HG03039 (cell line): Measurements from ENCODE around the gene G6PC3.
"Not testable (repeated sequence)": the region's sequence is repeated elsewhere in the genome, so short reads cannot be mapped to it uniquely, and the experiment has no call there.

Source experiments
- ATAC-seq: cut with Tn5 transposase; IDR thresholded peaks from one replicate; pipeline ENCODE4 v1.9.1; 2021; ENCODE audit warnings: mild to moderate bottlenecking, moderate library complexity; ENCODE audit not compliant: unreplicated experiment

G6PC3 gene

GRCh38 chr17:44070455-44071197 lies at the start of gene G6PC3:
G6PC3 (plus strand) TSS chr17:44070735; CDS start chr17:44070966, 231 bp downstream.
- ATAC-seq = peak; percentile 63

DNA sequence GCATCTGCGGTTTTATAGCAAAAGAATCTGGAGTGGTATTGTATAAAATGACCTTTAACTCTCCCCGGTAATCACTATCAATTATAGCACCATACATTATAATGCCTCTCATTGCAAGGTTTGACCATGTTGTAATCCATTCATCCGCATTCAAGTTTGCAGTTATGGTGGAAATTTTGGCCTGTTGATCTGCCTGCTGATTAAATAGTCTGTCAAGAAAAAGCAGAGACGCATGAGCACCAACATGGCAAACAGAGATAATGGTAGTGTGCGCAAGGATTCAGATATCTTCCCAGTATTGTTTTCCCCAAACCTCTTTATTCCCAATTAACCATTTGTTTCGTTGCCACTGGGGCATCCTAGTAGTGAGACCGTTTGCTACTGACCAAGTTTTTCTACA lies 49.3 kb upstream of the G6PC3 start:
- not testable (repeated sequence) for ATAC-seq

DNA sequence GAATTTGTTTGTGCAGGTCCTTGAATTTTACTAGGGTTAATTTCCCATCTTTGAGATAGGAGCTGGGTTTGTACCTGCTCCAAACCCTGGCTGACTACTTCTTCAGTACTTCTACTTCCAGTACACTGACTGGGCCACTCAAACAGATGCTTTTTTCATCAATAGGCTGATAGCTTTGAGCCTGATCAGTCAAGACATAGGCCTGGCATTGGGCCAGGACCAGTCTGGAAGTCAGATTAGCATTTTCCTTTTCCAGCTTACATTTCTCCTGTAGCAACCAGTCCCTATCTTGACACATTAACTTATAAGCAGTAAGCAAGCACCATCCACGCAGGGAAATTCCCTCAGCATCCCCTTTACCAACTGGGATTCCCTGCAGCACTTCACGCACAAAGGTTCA lies 48.3 kb upstream of the G6PC3 start:
- ATAC-seq = no peak

GRCh38 chr17:44023545-44024270 lies 46.8 kb upstream of the G6PC3 start:
- ATAC-seq = no peak

DNA sequence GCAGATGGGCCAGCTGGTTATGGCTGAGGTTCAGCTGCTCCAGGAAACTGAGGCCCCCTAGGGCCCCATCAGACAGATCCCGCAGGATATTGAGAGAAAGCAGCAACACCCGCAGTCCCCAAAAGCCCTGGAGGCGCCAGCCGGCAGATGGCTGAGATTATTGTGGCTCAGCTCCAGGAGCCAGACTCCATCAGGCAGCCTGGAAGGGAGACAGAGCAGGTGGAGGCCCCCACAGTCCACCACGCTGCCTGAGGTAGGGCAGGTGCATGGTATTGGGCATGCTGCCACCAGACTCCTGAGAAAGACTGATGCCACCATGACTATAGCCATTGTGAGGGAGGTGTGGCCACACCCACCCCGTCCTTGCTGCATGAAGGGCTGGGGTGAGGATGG lies 46.3 kb upstream of the G6PC3 start:
- ATAC-seq = no peak

DNA sequence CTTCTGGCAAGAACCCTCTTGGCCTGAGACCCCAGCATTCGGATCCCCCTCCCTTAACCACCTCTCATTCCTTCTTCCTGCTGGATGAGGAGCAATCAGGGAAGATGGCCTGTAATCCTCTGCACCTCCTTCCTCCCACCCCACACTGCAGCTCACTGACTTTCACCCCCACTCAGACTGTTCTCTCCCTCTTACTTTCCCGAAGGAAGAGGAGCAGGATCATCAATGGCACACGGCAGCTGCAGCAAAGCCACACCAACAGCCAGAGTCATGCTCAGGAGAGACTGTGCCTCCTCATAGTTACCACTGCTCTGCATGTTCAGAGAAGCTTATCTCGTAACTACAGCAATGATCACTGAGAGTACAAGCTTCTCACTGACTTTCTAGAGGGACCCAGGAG lies 45.7 kb upstream of the G6PC3 start:
- ATAC-seq = no peak

DNA sequence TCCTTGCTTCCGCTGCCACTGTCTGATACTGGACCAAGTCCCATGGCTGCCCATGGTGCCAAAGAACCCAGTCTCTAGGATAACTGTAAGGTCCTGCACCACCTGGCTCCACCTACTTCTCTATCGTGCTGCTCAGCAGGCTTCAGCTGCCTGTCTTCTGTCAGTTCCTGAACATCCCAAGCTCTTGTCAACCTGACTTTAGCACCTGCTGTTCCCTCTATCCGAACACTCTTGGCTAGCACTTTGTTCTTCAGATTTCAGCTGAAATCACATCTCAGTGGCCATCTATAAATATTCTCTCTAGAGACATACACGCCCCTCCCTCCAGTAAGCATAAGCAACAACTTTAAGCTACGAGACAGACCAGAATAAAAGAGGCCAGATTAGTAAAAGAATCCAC lies 40.8 kb upstream of the G6PC3 start:
- ATAC-seq = no peak

DNA sequence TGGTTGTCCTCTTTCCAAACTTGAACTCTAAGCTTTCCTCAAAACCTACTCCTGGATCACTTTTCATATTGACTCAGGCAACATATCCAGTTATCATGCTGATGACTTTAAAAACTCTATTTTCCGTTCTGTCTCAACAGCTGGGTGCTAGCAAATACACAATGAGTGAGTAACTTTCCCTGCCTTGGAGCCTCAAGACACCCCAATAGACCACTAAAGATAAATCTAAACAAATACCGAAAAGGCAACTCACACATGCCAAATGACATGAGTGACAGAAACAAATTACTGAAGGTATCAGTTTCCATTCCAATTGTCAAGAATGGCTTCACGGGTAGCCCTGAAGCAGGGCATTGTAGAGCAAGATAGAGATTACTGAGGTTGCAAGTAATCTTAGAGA lies 40.1 kb upstream of the G6PC3 start:
- no peak for ATAC-seq

DNA sequence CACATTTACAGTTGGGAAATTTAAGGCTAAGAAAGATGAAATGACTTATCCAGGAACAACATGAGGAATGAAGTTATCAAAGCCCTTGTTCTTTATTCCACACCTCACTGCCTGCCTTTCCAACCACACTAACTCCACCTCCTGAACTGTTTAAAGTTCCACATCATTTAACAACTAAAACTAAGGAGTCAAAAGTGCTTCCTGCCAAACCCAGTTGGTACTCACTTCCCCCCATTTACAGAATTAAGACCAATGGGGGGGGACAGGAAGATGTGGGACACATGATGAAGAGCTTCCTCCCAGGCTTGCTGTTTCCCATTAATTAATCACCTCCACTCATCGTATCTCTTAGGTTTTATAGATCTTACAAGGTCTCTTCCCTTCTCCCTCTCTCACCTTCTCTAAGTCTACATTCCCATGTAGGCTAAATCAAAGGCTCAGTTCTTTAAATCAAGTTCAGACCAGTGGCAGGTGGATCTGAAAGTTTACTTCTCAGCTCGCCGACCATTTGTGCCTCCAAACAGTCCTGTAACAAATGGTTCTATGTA lies 36.6 kb upstream of the G6PC3 start:
- ATAC-seq = no peak

- ATAC-seq = not testable (repeated sequence)
Measured at GRCh38 chr17:44034688-44035087, 35.8 kb upstream of the G6PC3 start.

DNA sequence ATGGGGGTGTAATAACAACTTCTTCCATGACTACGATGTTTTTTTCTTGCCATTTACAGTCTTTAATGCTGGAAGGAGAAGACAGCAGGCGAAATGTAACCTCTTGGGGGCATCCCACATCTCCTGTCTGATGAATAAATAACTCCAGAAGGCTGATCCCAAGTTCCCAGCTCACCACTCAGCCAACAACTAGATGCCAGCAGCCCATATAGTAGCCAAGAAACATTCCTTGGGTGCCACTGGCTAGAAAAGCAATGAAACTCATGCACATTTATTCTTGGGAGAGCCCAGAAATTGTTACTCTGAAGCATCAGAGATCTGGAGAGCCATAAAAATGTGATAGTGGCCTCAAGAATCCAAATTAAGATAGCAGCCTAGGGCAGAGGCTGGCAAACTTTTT lies 33.1 kb upstream of the G6PC3 start:
- no peak for ATAC-seq

GRCh38 chr17:44038604-44039011 lies 31.9 kb upstream of the G6PC3 start:
- no peak for ATAC-seq

DNA sequence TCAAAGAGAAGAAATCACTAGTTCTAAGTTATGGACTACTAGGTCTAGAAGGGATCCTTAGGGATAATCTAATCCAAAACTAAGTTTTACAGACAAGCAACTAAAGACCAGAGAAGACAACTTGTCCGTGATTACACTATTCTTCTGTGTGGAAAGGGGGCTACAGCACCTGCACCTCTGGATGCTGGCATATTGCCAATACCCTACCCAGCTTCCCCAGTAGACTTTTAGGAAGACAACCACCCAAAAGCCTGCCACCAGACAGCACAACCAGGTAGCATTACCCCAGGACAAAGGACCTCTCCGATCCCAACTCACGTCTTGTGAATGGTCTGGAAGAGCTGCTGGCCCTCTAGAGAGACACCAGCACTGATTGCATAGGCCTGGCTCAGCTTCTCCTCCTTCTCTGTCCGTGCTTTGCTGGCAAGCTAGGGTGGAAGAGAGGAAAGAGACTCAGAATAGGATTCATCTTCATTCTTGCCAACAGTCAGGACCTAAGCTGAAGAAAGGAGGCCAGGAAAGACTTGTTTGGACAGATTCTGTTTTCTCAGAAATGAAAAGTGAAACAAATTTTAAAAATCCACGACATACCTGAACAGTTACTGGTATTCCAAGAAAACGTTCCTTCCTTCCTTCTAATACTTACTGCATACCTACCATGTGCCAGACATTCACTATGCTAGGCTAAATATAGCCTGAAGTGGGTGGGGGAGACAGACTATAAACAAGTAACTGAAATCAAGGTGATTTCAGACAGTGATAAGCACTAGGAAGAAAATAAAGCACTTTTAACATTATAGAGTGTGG lies 30.5 kb upstream of the G6PC3 start:
- no peak for ATAC-seq

GRCh38 chr17:44043272-44043696 lies 27.3 kb upstream of the G6PC3 start:
- ATAC-seq = no peak

- ATAC-seq = no peak
Measured at GRCh38 chr17:44044071-44044470, 26.5 kb upstream of the G6PC3 start.

GRCh38 chr17:44045486-44045885 lies 25.0 kb upstream of the G6PC3 start:
- ATAC-seq = no peak

DNA sequence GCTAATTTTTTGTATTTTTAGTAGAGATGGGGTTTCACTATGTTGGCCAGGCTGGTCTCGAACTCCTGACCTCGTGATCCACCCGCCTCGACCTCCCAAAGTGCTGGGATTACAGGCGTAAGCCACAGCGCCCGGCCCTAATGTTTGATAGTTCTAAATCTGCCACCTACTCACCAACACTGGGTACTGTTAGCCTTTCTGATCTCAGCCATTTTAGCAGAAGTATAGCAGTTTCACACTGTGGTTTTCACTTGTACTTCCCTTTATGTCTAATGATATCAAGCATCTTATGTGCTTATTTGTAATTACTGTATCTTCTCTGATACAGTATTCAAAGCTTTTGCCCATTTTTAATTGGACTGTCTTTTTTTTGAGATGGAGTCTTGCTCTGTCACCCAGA lies 23.6 kb upstream of the G6PC3 start:
- ATAC-seq = not testable (repeated sequence)

DNA sequence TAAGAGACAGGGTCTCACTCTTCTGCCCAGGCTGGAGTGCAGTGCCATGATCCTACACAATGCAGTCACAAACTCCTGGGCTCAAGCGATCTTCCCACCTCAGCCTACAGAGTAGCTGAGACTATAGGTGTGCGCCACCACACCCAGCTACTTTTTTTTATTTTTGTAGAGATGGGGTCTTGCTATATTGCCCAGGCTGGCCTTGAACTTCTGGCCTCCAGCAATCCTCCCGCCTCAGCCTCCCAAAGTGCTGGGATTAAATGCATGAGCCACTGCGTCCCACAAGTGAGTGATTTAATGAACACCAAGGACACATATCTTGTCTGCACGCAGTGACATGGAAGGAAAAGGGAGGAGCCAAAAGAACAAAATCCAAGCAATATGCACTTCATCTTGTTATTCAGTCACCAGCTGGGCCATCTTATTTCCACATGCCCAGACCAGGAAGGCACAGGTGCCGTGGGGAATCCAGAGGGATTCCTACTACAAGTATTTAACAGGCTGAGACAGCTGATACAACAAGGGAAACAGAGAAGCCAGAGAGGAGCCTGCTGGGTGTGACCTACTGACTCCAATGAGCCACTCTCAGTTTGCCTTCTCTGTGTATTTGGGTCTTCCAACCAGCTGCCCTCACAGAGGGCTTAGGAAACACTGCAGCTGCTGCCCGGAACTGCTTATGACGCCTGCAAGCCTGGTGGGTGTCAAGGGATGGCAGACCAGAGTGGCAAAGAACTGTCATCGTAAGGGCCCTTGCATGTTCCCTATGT lies 21.1 kb upstream of the G6PC3 start:
- ATAC-seq = no peak

- no peak for ATAC-seq
Measured at GRCh38 chr17:44053125-44053872, 17.2 kb upstream of the G6PC3 start.
